Natural killer cell (primary cell): Measurements from ENCODE around the gene ZMAT3. TPM values are rescaled to one million over a fixed set of nuclear protein-coding genes. Genes with fewer than 3 reads are reported as not detected.
"Not testable (repeated sequence)": the region's sequence is repeated elsewhere in the genome, so short reads cannot be mapped to it uniquely, and the experiment has no call there.

Experiments used
- ATAC-seq, 3 donors: fragments of 150-1000 bp in 2 of 3; fragments of 200-7000 bp in 1 of 3; cut with Tn5 transposase; 1 replicate in 1 of 3; 2 replicates in 2 of 3; pipeline ENCODE4 v1.10.0; 2021; ENCODE audit warnings: mild to moderate bottlenecking in 2 of 3, moderate library complexity in 2 of 3
- DNase-seq, 2 donors: peaks; one replicate each; pipeline versions ENCODE4 v3.0.0 to v3.0.0-alpha.2; 2013 to 2021; ENCODE audit warnings: mixed read lengths in 1 of 2
- H3K27ac ChIP-seq: one replicate; pipeline ENCODE4 v1.5.1; 2013; ENCODE audit warnings: mild to moderate bottlenecking, low read length
- H3K27me3 ChIP-seq: one replicate; pipeline ENCODE4 v1.6.1; 2013; ENCODE audit warnings: low read length; ENCODE audit not compliant: control insufficient read depth, insufficient read depth
- H3K36me3 ChIP-seq: one replicate; pipeline ENCODE4 v1.6.1; 2013; ENCODE audit warnings: low read length; ENCODE audit not compliant: control insufficient read depth, insufficient read depth
- H3K4me1 ChIP-seq: one replicate; pipeline ENCODE4 v1.6.1; 2013; ENCODE audit warnings: low read length; ENCODE audit not compliant: control insufficient read depth, insufficient read depth
- H3K4me3 ChIP-seq: one replicate; pipeline ENCODE4 v1.5.1; 2013; ENCODE audit warnings: low read length
- H3K9me3 ChIP-seq: one replicate; pipeline ENCODE4 v1.6.1; 2013; ENCODE audit warnings: low read length; ENCODE audit not compliant: control insufficient read depth, insufficient read depth
- H3K27ac Mint-ChIP-seq, 2 donors: one replicate each; pipeline ENCODE4 v1.8.0; 2022; ENCODE audit warnings: mild to moderate bottlenecking in 2 of 2, mixed read lengths in 2 of 2, moderate library complexity in 1 of 2
- H3K27me3 Mint-ChIP-seq, 2 donors: one replicate each; pipeline ENCODE4 v1.8.0; 2022; ENCODE audit warnings: low read depth in 2 of 2, mixed read lengths in 2 of 2
- H3K36me3 Mint-ChIP-seq: one replicate; pipeline ENCODE4 v1.8.0; 2022; ENCODE audit warnings: mixed read lengths
- H3K4me1 Mint-ChIP-seq, 2 donors: one replicate each; pipeline ENCODE4 v1.8.0; 2022; ENCODE audit warnings: mixed read lengths in 2 of 2
- H3K4me3 Mint-ChIP-seq: one replicate; pipeline ENCODE4 v1.8.0; 2022; ENCODE audit warnings: mild to moderate bottlenecking, moderate library complexity, mixed read lengths
- H3K9me3 Mint-ChIP-seq, 2 donors: one replicate each; pipeline ENCODE4 v1.8.0; 2022; ENCODE audit warnings: mixed read lengths in 2 of 2
- WGBS: methylation state at CpG from one replicate; pipeline ENCODE4 v1.1.7; 2013; ENCODE audit warnings: missing lambda C conversion rate; ENCODE audit not compliant: insufficient coverage; 5-methylcytosine and 5-hydroxymethylcytosine counted together
- intact Hi-C: fragments of 100-400 bp; cut with micrococcal nuclease; formaldehyde crosslinking; loops from one replicate; pipeline ENCODE4 v1.14.2; 2022
- total RNA-seq, 4 donors: library from RNA; stranded (reverse); fragments of 120-200 nt in 1 of 4; gene quantifications; one replicate each; pipeline versions ENCODE4 v1.2.3 to v1.2.4, GENCODE V29; 2013 to 2022
- TF ChIP-seq, protein P1 (sequence below): fragments of 200-600 bp; IDR thresholded peaks from one replicate; pipeline ENCODE4 v1.8.0; 2022; ENCODE audit warnings: antibody characterized with exemption

ZMAT3 gene
- total RNA-seq, 3 donors from 2014 or later (not counting 1 experiment from before 2014, with no cell fraction given), result 22.5 to 32.9 (median 24.1) TPM

DNA sequence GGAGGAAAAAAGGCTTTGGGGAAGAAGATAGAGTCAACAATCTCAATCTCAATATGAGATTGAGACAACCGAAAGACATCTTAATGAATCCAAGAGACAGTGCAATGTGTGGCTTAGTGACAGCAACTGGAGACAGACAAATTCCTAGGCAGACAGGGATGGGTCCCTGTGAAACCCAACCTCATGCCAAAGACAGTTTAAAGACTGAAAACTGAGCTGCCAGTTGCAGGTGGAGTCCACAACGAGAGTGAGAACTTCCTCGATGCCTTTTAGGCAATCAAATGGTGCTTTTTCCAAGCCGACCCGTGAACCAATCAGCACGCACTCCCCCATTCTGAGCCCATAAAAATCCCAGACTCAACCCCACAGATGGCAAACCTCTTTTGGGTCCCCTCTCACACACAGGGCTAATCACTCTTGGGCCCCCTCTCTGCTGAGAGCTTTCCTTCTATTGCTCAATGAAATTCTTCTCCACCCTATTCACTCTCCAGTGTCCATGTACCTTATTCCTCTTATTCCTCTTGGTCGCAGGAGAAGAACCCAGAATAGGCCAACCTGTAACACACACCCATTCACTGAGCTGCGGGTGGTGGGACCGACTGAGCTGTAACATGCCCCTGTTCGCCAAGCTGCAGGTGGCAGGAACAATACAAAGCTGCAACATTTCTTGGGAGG, 34.8 kb downstream of the ZMAT3 start:
- TF ChIP-seq, protein P1, sequence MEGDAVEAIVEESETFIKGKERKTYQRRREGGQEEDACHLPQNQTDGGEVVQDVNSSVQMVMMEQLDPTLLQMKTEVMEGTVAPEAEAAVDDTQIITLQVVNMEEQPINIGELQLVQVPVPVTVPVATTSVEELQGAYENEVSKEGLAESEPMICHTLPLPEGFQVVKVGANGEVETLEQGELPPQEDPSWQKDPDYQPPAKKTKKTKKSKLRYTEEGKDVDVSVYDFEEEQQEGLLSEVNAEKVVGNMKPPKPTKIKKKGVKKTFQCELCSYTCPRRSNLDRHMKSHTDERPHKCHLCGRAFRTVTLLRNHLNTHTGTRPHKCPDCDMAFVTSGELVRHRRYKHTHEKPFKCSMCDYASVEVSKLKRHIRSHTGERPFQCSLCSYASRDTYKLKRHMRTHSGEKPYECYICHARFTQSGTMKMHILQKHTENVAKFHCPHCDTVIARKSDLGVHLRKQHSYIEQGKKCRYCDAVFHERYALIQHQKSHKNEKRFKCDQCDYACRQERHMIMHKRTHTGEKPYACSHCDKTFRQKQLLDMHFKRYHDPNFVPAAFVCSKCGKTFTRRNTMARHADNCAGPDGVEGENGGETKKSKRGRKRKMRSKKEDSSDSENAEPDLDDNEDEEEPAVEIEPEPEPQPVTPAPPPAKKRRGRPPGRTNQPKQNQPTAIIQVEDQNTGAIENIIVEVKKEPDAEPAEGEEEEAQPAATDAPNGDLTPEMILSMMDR, result no peak
- intact Hi-C loops, result no loop called here
- WGBS, result 94% methylated on average over 10 of the region's 10 CpGs
- Mint-ChIP-seq H3K9me3 (no peaks in the 10 kb centered on the region), H3K4me3 (no peak overlapping the region), H3K27ac (no peak overlapping the region), H3K4me1 (peaks cover 25 to 29% of the 10 kb centered on the region in 2 donors), H3K36me3 (no peaks in the 10 kb centered on the region), H3K27me3 (no peaks in the 10 kb centered on the region)
- no peak for DNase-seq
- no peaks in the 10 kb centered on the region for H3K27me3 ChIP-seq
- ATAC-seq, result no peak
- H3K4me3 ChIP-seq, result no peak overlapping the region
- no peaks in the 10 kb centered on the region for H3K36me3 ChIP-seq
- H3K9me3 ChIP-seq, result no peaks in the 10 kb centered on the region
- no peak overlapping the region for H3K27ac ChIP-seq
- H3K4me1 ChIP-seq, result peaks cover 11% of the 10 kb centered on the region

DNA sequence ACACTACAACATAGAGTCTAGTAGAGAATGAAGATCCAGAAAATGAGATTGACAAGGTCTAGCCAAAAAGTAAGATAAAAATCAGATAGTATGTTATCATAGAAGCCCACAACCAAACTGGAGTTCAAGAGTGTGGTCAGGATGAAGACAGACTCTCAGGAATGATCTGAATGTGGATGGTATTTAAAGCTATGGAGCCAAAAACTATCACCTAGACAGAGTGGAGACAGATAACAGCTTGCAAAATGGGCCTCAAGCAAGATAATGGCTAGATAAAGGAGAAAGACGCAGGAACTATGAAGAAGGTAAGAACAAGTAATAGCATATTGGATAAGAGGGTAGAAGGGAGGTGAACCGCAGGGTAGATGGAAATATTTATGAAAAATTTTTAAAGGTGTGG, 35.4 kb downstream of the ZMAT3 start:
- DNase-seq, result no peak
- H3K27ac Mint-ChIP-seq, result no peak overlapping the region
- WGBS, result 98% methylated on average over 2 of the region's 2 CpGs
- no peaks in the 10 kb centered on the region for H3K27me3 Mint-ChIP-seq
- Histone ChIP-seq H3K9me3 (no peaks in the 10 kb centered on the region), H3K27ac (no peak overlapping the region), H3K36me3 (no peaks in the 10 kb centered on the region), H3K27me3 (no peaks in the 10 kb centered on the region), H3K4me3 (no peak overlapping the region), H3K4me1 (peaks cover 11% of the 10 kb centered on the region)
- intact Hi-C loops, result no loop called here
- peaks cover 20 to 23% of the 10 kb centered on the region in 2 donors for H3K4me1 Mint-ChIP-seq
- TF ChIP-seq, protein P1, result no peak
- H3K9me3 Mint-ChIP-seq, result no peaks in the 10 kb centered on the region
- no peak overlapping the region for H3K4me3 Mint-ChIP-seq
- H3K36me3 Mint-ChIP-seq, result no peaks in the 10 kb centered on the region
- no peak for ATAC-seq

DNA sequence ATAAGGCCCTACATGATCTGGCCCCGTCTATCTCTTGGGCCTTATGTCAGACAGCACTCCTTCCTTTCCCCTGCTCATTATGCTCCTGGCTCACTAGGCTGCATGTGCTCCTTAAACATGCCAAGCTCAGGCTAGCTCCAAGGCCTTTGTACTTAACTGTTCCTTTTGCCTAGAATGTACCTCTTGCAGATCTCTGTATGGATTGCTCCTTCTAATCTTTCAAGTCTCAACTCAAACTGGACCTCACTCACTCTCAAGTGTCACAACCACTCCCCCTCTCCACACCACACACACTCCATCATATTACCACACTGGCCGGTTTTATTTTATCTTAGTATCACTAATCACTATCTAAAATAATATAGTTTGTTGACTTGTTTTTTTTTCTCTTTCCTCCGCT, 36.4 kb downstream of the ZMAT3 start:
- TF ChIP-seq, protein P1, result no peak
- H3K27ac Mint-ChIP-seq, result no peak overlapping the region
- WGBS, result 92% methylated on average over 1 of the region's 3 CpGs
- no peaks in the 10 kb centered on the region for H3K9me3 Mint-ChIP-seq
- H3K27me3 Mint-ChIP-seq, result no peaks in the 10 kb centered on the region
- Histone ChIP-seq H3K36me3 (no peaks in the 10 kb centered on the region), H3K4me3 (no peak overlapping the region), H3K27ac (no peak overlapping the region), H3K9me3 (no peaks in the 10 kb centered on the region), H3K4me1 (peaks cover 11% of the 10 kb centered on the region), H3K27me3 (no peaks in the 10 kb centered on the region)
- intact Hi-C loops, result no loop called here
- peaks cover 12 to 15% of the 10 kb centered on the region in 2 donors for H3K4me1 Mint-ChIP-seq
- H3K36me3 Mint-ChIP-seq, result no peaks in the 10 kb centered on the region
- ATAC-seq (no peak), DNase-seq (no peak)
- H3K4me3 Mint-ChIP-seq, result no peak overlapping the region

- H3K36me3 Mint-ChIP-seq, H3K27me3 Mint-ChIP-seq, H3K27ac ChIP-seq, H3K36me3 ChIP-seq, DNase-seq, H3K4me3 Mint-ChIP-seq, ATAC-seq, intact Hi-C loops, H3K9me3 Mint-ChIP-seq, H3K9me3 ChIP-seq, H3K27me3 ChIP-seq, H3K4me3 ChIP-seq: not testable (repeated sequence)
- Mint-ChIP-seq H3K27ac (peak overlapping the region in 1 of 2 donors; percentile 8), H3K4me1 (peaks cover 10 to 12% of the 10 kb centered on the region in 2 donors)
- WGBS, result 88% methylated on average over 4 of the region's 5 CpGs
- peaks cover 11% of the 10 kb centered on the region for H3K4me1 ChIP-seq
Measured at GRCh38 chr3:179033304-179033657, 38.3 kb downstream of the ZMAT3 start.

DNA sequence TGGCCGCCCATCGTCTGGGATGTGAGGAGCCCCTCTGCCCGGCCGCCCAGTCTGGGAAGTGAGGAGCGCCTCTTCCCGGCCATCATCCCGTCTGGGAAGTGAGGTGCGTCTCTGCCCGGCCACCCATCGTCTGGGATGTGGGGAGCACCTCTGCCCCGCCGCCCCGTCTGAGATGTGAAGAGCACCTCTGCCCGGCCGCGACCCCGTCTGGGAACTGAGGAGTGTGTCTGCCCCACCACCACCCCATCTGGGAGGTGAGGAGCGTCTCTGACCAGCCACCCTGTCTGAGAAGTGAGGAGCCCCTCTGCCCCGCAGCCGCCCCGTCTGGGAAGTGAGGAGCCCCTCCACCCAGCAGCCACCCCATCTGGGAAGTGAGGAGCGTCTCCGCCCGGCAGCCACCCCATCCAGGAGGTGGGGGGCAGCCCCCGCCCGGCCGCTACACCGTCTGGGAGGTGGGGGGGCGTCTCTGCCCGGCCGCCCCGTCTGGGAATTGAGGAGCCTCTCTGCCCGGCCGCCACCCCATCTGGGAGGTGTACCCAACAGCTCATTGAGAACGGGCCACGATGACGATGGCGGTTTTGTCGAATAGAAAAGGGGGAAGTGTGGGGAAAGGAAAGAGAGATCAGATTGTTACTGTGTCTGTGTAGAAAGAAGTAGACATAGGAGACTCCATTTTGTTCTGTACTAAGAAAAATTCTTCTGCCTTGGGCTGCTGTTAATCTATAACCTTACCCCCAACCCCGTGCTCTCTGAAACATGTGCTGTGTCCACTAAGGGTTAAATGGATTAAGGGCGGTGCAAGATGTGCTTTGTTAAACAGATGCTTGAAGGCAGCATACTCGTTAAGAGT, 38.9 kb downstream of the ZMAT3 start:
- H3K27me3 ChIP-seq, ATAC-seq, H3K27ac ChIP-seq, H3K4me3 Mint-ChIP-seq, H3K27ac Mint-ChIP-seq, H3K4me3 ChIP-seq, H3K4me1 Mint-ChIP-seq, intact Hi-C loops, H3K9me3 Mint-ChIP-seq, DNase-seq, H3K9me3 ChIP-seq, H3K4me1 ChIP-seq, H3K36me3 ChIP-seq, H3K27me3 Mint-ChIP-seq, H3K36me3 Mint-ChIP-seq: not testable (repeated sequence)
- 92% methylated on average over 31 of the region's 42 CpGs for WGBS
